OCI-LY1 (cell line): ENCODE data around the gene RPL41.
A peak's percentile ranks its signal among the peaks of the same experiment; 100 is the strongest.

ENCODE experiments used
- CTCF ChIP-seq: fragments of 200-600 bp; sonication (generic), shearing (Covaris generic); IDR thresholded peaks from 2 replicates; pipeline ENCODE4 v1.5.1; 2017; ENCODE audit warnings: mild to moderate bottlenecking, antibody characterized with exemption, low read length, moderate library complexity, mixed read lengths
- EZH2 ChIP-seq: fragments of 200-600 bp; sonication (generic), shearing (Covaris generic); IDR thresholded peaks from 2 replicates; pipeline ENCODE4 v1.8.0; 2017; ENCODE audit warnings: borderline replicate concordance, mixed run types, mild to moderate bottlenecking, antibody characterized with exemption, low read length, moderate library complexity, mixed read lengths

- peak; percentile 81 for TF ChIP-seq CTCF
- TF ChIP-seq EZH2, result no peak
These were observed 2.9 kb downstream of the RPL41 start for GRCh38 chr12:56119361-56119796.
